Measurements from ENCODE around the gene TTC5.
A peak's percentile ranks its signal among the peaks of the same experiment; 100 is the strongest.

Gene TTC5

DNA sequence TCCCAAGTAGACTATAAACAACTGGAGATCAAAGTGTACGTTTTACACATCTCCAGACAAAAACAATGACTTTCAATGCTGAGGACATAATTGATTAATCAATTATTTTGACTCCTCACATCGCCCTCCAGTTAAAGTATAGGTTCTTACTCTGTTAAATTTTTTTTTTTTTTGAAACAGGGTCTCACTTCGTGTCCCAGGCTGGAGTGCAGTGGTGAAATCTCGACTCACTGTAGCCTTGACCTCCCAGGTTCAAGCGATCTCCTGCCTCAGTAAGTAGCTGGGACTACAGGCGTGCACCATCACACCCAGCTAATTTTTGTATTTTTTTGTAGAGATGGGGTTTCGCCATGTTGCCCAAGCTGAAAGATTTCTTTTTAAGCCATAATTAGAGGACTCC lies 28.3 kb upstream of the TTC5 start:
- TF ChIP-seq, protein P1, sequence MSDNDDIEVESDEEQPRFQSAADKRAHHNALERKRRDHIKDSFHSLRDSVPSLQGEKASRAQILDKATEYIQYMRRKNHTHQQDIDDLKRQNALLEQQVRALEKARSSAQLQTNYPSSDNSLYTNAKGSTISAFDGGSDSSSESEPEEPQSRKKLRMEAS (IDR thresholded peaks at IDR 0.05), result no peak
- TF ChIP-seq FOXM1 (IDR thresholded peaks at IDR 0.05; ENCODE audit: borderline replicate concordance, low read depth) (no peak), CEBPB (IDR thresholded peaks at IDR 0.05) (no peak), USF1 (IDR thresholded peaks at IDR 0.05) (no peak), NFIC (IDR thresholded peaks at IDR 0.05) (no peak)
- TF ChIP-seq, protein P2, sequence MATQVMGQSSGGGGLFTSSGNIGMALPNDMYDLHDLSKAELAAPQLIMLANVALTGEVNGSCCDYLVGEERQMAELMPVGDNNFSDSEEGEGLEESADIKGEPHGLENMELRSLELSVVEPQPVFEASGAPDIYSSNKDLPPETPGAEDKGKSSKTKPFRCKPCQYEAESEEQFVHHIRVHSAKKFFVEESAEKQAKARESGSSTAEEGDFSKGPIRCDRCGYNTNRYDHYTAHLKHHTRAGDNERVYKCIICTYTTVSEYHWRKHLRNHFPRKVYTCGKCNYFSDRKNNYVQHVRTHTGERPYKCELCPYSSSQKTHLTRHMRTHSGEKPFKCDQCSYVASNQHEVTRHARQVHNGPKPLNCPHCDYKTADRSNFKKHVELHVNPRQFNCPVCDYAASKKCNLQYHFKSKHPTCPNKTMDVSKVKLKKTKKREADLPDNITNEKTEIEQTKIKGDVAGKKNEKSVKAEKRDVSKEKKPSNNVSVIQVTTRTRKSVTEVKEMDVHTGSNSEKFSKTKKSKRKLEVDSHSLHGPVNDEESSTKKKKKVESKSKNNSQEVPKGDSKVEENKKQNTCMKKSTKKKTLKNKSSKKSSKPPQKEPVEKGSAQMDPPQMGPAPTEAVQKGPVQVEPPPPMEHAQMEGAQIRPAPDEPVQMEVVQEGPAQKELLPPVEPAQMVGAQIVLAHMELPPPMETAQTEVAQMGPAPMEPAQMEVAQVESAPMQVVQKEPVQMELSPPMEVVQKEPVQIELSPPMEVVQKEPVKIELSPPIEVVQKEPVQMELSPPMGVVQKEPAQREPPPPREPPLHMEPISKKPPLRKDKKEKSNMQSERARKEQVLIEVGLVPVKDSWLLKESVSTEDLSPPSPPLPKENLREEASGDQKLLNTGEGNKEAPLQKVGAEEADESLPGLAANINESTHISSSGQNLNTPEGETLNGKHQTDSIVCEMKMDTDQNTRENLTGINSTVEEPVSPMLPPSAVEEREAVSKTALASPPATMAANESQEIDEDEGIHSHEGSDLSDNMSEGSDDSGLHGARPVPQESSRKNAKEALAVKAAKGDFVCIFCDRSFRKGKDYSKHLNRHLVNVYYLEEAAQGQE (IDR thresholded peaks at IDR 0.05; ENCODE audit: low read depth), result no peak

DNA sequence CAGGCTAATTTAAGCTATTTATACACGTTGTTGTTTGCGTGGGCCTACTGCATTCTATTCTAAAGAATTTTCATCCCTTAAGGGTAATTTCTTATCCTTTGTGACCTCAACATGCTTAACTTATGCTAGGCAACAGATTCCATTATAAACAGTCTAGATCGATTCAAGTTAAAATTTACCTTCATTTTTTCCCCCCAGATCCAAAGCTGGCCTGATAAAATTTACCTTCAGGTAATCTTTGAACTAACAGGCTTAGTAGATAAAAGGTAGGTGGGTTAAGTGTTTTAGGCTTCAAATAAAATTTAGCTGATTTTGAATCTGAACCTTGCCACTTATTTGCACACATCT lies 27.7 kb upstream of the TTC5 start:
- TF ChIP-seq YY1 (IDR thresholded peaks at IDR 0.05; ENCODE audit: low read depth) (no peak), ZBTB7A (IDR thresholded peaks at IDR 0.05; ENCODE audit: low read depth) (no peak), TAF1 (IDR thresholded peaks at IDR 0.05; ENCODE audit: low read depth) (no peak), EGR1 (IDR thresholded peaks at IDR 0.05) (no peak), CEBPB (IDR thresholded peaks at IDR 0.05) (no peak), CREB1 (IDR thresholded peaks at IDR 0.05; ENCODE audit: low read depth) (no peak), TCF12 (IDR thresholded peaks at IDR 0.05; ENCODE audit: low read depth) (no peak)
- TF ChIP-seq, protein P1 (IDR thresholded peaks at IDR 0.05), result no peak
- TF ChIP-seq, protein P2 (IDR thresholded peaks at IDR 0.05; ENCODE audit: low read depth), result no peak

DNA sequence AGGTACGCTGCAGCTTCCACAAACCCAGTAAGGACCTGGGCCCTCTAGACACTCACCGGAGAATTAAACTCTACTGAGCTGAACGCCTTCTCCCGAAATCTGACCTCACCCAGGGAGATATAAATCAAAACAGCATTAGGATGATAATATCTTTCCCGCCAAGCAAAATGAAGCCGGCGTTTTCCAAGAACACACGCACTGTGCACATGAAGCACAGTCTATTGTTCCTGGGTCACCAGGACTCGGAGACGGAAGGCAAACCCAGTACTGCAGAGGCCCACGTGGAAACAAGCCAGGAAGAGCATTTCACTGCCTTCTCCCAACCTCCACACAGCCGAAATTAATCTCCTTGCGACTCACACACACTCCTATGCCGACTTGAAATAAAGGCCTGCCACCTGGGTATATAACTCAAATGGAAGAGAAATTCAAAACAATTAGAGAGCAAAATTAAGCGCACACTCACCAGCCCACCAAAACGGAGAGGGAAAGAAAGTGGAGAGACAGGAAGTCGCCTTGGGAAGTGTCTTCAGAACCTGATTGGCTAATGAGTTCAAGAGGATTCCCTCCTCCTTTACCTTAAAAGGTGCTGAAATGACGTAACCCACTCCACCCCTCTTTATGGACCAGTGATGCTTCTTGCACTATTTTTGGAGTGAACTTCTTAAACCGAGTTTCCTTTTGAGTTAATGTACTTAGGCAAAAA lies 27.2 kb upstream of the TTC5 start, which contains the start of gene CCNB1IP1:
Gene CCNB1IP1, minus strand, starts transcription at position 492 of the 706 bp plus-strand sequence. CDS start 16,756 bp downstream, outside the sequence.
- no peak for TF ChIP-seq EGR1 (IDR thresholded peaks at IDR 0.05)
- TF ChIP-seq, protein P2 (IDR thresholded peaks at IDR 0.05; ENCODE audit: low read depth), result no peak
- TF ChIP-seq TCF12 (IDR thresholded peaks at IDR 0.05; ENCODE audit: low read depth), result no peak
- TF ChIP-seq NFIC (IDR thresholded peaks at IDR 0.05), result 0 out of 2 replicates have a peak, but pooled peaks have one; percentile 16
- no peak for TF ChIP-seq CREB1 (IDR thresholded peaks at IDR 0.05; ENCODE audit: low read depth)
- no peak; the same call in 1 of the 2 replicates for TF ChIP-seq USF1 (IDR thresholded peaks at IDR 0.05)
- no peak for TF ChIP-seq RAD21 (IDR thresholded peaks at IDR 0.05; ENCODE audit: low read depth)
- no peak for TF ChIP-seq TEAD4 (IDR thresholded peaks at IDR 0.05)
- no peak for TF ChIP-seq ZBTB7A (IDR thresholded peaks at IDR 0.05; ENCODE audit: low read depth)
- TF ChIP-seq, protein P1 (IDR thresholded peaks at IDR 0.05), result peak; percentile 93
- TF ChIP-seq EP300 (IDR thresholded peaks at IDR 0.05; ENCODE audit: borderline replicate concordance), result no peak
- no peak for TF ChIP-seq YY1 (IDR thresholded peaks at IDR 0.05; ENCODE audit: low read depth)
- TF ChIP-seq CEBPB (IDR thresholded peaks at IDR 0.05), result no peak
- 0 out of 2 replicates have a peak, but pooled peaks have one; percentile 33 for TF ChIP-seq TAF1 (IDR thresholded peaks at IDR 0.05; ENCODE audit: low read depth)
- TF ChIP-seq FOXM1 (IDR thresholded peaks at IDR 0.05; ENCODE audit: borderline replicate concordance, low read depth), result no peak

- TF ChIP-seq CREB1 (IDR thresholded peaks at IDR 0.05; ENCODE audit: low read depth) (no peak), USF1 (IDR thresholded peaks at IDR 0.05) (no peak), CEBPB (IDR thresholded peaks at IDR 0.05) (no peak), TCF12 (IDR thresholded peaks at IDR 0.05; ENCODE audit: low read depth) (no peak), FOXM1 (IDR thresholded peaks at IDR 0.05; ENCODE audit: borderline replicate concordance, low read depth) (no peak), RAD21 (IDR thresholded peaks at IDR 0.05; ENCODE audit: low read depth) (no peak), EGR1 (IDR thresholded peaks at IDR 0.05) (no peak), TEAD4 (IDR thresholded peaks at IDR 0.05) (no peak), TAF1 (IDR thresholded peaks at IDR 0.05; ENCODE audit: low read depth) (no peak), EP300 (IDR thresholded peaks at IDR 0.05; ENCODE audit: borderline replicate concordance) (no peak), NFIC (IDR thresholded peaks at IDR 0.05) (no peak), YY1 (IDR thresholded peaks at IDR 0.05; ENCODE audit: low read depth) (no peak), ZBTB7A (IDR thresholded peaks at IDR 0.05; ENCODE audit: low read depth) (no peak)
- TF ChIP-seq, protein P2 (IDR thresholded peaks at IDR 0.05; ENCODE audit: low read depth), result no peak
- TF ChIP-seq, protein P1 (IDR thresholded peaks at IDR 0.05), result no peak
Observed at GRCh38 chr14:20332431-20332787, 26.7 kb upstream of the TTC5 start.
